GM21576 (cell line): ENCODE measurements around the gene ABCG2.

ENCODE experiments used
- ATAC-seq: cut with Tn5 transposase; IDR thresholded peaks from one replicate; pipeline ENCODE4 v1.9.1; 2021; ENCODE audit warnings: mild to moderate bottlenecking, moderate library complexity; ENCODE audit not compliant: unreplicated experiment

ABCG2 gene

GRCh38 chr4:88158489-88159228 lies at the start of gene ABCG2:
ABCG2 (minus strand) TSS chr4:88158639; CDS start chr4:88139995, 18,644 bp downstream.
- ATAC-seq, result peak; percentile 60

DNA sequence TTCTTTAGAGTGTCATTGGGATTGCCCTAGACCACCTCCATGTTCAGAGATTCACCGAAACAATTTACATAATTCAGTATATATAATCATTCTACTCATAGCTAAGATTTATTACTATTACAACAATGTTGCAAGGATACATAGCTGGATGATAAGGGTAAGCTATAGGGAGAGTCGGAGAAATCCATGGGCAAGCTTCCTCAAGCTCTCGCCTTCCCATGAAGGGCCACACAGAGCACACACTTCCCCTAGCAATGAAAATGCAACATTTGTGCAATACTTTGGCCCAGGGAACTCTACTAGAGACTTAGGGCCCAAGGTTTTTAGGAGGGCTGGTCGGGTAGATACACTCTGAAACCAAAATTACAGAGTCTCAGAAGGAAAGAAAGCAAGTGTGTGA lies 49.7 kb upstream of the ABCG2 start:
- no peak for ATAC-seq

- no peak for ATAC-seq
Measured at GRCh38 chr4:88207171-88207570, 48.7 kb upstream of the ABCG2 start.

- ATAC-seq, result no peak
Measured at GRCh38 chr4:88204882-88205281, 46.4 kb upstream of the ABCG2 start.

DNA sequence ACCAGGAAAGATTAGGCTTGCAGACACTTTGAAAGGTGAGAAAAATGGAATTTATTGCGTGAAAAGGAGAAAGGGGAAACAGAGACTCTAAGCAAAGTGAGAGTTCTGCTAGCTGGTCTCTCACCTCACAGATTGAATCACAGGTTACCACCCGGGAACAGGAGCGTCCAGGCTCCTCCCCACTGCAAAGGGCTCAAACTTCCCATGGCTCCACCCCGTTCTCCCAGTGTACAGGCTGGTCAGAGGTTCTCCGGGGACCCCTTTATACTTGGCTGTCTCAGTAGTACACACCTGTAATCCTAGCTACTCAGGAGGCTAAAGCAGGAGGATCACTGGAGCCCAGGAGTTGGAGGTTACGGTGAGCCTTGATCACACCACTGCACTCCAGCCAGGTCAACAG lies 44.0 kb upstream of the ABCG2 start:
- ATAC-seq, result no peak

DNA sequence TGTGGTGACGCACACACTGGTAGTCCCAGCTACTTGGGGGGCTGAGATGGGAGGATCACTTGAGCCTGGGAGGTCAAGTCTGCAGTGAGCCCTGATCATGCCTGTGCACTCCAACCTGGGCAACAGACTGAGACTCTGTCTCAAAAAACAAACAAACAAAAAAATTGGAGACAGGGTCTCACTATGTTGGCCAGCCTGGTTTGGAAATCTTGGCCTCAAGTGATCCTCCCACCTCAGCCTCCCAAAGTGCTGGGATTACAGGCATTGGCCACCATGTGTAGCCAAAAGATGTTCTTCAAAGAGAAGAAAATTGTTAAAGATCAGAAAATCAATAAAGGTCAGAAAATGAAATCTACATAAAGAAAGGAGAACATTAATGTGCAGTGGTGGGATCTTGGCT lies 41.7 kb upstream of the ABCG2 start:
- no peak for ATAC-seq

GRCh38 chr4:88196523-88197185 lies 38.2 kb upstream of the ABCG2 start:
- ATAC-seq, result no peak

DNA sequence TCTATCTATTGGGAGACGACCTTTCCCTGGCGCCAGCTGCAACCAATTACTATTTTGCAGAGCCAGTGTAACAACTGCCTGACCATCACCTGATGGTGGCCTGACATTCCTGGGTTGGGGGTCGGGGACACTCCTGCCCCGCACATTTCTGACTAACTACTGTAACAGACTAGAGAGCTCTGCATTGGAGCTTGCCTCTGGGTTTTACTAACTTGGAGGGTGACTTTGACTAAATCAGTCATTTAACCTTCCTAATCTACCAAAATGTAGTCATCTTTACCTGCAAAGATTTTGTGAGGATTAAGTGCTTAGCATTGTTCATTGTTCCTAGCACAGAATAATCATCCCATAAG lies 37.5 kb upstream of the ABCG2 start:
- ATAC-seq, result no peak

DNA sequence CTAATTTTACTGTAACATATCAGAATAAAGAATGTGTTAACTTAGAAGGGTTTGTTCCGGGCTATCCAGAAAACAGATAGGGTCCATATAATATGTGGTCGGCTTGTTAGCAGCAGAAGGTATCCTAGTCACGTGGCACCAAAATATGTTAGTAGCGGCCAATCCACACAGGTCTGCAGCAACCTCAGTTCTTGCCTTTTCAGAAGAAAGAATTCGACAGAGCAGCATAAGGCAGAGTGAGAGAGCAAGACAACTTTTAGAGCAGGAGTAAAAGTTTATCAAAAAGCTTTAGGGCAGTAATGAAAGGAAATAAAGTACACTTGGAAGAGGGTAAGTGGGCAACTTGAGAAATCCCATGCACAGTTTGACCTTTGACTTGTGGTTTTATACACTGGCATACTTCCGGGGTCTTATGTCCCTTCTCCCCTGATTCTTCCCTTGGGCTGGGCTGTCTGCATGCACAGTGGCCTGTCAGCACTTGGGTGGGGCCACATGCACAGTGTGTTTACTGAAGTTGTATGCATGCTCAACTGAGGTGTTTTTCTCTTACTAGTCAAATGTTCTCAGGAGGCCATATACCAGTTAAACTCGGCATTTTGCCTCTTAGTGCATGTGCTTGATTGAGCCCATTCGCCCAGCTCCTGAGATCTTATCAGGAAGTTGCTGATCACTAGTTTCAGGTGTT lies 37.0 kb upstream of the ABCG2 start:
- ATAC-seq, result no peak

DNA sequence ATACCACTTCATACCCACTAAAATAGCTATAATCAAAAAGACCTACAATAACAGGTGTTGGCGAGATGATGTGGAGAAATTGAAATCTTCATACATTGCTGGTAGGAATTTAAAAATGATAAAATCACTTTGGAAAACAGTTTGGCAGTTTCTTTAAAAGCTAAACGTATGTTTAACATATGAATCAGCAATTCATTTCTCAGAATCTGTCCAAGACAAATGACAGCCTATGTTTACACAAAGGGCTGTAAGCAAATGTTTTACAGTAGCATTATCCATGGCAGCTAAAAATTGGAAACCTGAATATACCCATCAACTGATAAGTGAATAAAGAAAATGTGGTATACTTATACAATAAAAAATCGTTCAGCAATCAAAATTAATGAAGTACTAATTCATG lies 33.0 kb upstream of the ABCG2 start:
- no peak for ATAC-seq

DNA sequence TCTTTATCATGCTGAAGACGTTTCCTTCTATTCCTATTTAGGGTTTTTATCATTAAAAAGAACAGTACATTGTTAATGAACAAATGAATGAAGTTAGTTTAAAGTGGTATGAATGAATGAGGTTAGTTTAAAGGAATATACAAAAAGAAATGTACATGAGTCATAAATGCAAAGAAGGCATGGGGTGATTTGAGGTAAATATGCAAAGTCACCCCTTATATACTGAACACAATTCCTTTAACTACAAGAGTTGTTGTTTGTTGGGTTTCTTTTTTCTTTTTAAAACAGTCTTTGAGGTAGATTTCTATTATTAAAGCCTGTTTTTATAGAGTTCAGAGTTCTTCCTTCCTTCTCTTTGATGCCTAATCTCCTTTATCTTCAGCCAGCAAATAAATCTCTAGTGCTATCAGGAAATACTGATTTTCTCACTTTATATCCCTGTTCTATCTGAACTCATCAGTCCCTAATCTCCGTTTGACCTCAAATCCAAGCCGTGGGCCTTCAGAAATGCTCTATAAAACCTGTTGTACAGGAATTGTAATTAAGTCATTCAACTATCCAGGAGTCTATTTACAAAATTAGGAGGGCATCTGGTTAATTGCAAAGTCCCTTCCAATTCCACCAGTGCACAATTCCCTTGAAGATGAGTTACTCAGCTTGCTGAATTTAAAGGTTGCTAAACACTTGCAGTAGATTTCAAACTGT lies 31.6 kb upstream of the ABCG2 start:
- ATAC-seq, result no peak

GRCh38 chr4:88189418-88189738 lies 30.9 kb upstream of the ABCG2 start:
- no peak for ATAC-seq

GRCh38 chr4:88188738-88189417 lies 30.4 kb upstream of the ABCG2 start:
- ATAC-seq, result no peak

GRCh38 chr4:88187766-88188165 lies 29.3 kb upstream of the ABCG2 start:
- ATAC-seq, result no peak

DNA sequence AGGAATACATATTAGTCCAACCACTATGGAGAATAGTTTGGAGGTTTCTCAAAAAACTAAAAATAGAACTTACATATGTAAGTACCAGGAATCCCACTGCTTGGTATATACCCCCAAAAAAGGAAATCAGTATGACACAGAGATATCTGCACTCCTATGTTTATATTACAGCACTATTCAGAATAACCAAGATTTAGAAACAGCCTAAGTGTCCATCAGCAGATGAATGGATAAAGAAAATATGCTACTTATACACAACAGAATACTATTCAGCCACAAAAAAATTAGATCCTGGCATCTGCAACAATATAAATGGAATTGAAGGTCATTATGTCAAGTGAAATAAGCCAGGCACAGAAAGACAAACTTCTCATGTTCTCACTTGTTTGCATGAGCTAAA lies 27.5 kb upstream of the ABCG2 start:
- ATAC-seq, result no peak

DNA sequence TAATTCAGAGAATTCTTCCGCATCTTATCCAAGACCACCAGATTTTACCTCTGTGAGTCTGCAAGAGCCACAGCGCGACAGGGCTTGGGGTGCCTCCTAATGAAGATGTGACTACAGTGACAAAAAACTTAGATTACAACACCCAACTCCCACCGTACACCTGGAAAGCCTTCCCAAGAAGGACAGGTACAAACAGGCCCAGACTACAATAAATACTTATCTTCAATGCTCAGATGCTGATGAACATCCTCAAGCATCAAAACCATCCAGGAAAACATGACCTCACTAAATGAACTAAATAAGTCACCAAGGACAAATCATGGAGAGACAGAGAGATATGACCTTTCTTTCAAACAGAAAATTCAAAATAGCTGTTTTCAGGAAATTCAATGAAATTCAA lies 20.8 kb upstream of the ABCG2 start:
- ATAC-seq, result no peak

GRCh38 chr4:88178626-88179231 lies 20.3 kb upstream of the ABCG2 start:
- no peak for ATAC-seq

DNA sequence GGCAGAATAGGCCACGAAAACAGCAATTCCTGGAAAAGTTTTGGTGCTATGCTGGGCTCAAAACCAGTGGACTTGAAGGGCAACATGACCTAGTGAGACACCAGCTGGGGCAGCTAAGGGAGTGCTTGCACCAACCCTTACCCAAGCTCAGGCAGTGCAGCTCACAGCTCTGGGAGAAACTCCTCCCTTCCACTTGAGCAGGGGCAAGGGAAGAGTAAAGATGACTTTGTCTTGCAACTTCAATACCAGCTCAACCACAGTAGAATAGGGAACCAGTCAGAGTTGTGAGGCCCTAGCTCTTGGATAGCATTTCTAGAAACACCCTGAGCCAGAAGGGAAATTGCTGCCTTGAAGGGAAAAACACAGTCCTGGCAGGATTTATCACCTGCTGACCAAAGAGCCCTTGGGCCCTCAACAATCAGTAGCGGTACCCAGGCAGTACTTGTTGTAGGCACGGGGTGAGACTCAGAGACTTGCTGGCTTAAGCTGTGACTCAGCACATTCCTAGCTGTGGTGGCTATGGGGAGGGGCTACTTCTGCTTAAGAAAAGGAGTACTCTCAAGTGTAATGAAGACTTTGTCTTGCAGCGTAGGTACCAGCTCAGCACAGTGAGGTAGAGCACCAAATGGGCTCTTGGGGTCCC lies 19.7 kb upstream of the ABCG2 start:
- no peak for ATAC-seq

DNA sequence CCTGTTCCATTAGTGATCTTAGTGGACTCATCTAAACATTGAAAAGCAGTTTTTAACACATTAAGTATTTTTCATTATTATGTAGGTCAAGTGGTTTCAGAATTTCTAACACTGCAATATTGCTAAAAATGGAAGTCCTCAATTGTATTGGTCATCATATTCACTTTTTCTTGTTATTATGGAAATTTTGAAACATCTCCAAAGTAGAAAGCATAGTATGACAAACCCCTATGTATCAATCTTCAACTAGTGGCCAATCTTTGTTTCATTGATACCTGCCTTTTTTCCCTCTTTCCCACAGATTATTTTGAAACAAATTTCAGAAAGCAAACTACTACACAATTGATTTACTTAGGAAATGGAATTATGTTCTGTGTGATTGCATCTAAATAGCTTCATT lies 14.5 kb upstream of the ABCG2 start:
- ATAC-seq, result no peak

DNA sequence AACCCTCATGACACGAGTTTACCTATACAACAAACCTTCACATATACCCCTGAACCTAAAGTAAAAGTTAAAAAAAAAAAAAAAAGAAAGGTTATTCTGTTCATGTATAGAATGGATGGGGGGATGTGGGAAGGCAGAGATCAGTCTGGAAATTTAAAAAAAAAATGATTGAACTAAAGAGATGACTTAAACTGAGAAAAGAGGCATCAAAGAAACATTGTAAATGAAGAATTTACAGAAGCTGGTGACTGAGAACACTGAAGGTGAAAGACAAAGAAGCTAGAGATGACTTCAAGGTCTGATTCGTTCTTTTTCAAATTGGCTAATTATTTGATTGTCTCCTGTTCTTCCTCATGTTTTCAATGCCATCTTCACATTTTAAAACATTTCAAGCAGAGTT lies 12.8 kb upstream of the ABCG2 start:
- ATAC-seq, result no peak
